Urinary bladder (tissue), 4 donors: ENCODE measurements around the gene KIDINS220. TPM values are rescaled to one million over a fixed set of nuclear protein-coding genes. Genes with fewer than 3 reads are reported as not detected.
A peak's percentile ranks its signal among the peaks of the same experiment; 100 is the strongest.

ENCODE experiments used
- DNase-seq: peaks from one replicate; pipeline ENCODE4 v3.0.0-alpha.2; 2015; ENCODE audit errors: extremely low spot score
- H3K27ac ChIP-seq: one replicate; pipeline ENCODE4 v1.5.1; 2013; ENCODE audit warnings: low read depth, mild to moderate bottlenecking, moderate library complexity
- H3K36me3 ChIP-seq: one replicate; pipeline ENCODE4 v1.6.1; 2013; ENCODE audit warnings: mild to moderate bottlenecking, moderate library complexity; ENCODE audit not compliant: insufficient read depth
- H3K4me1 ChIP-seq: one replicate; pipeline ENCODE4 v1.6.1; 2013; ENCODE audit warnings: mild to moderate bottlenecking, moderate library complexity; ENCODE audit not compliant: insufficient read depth
- H3K4me3 ChIP-seq: one replicate; pipeline ENCODE4 v1.5.1; 2013; ENCODE audit warnings: low read depth, low read length
- WGBS: extraction: QIAGEN DNeasy Blood & Tissue Kit; methylation state at CpG from one replicate; pipeline ENCODE4 v1.1.7; 2013; 5-methylcytosine and 5-hydroxymethylcytosine counted together
- polyA plus RNA-seq: library from polyadenylated mRNA; stranded (reverse); fragments of 200-250 nt; gene quantifications from one replicate; pipeline ENCODE4 v1.2.3, GENCODE V29; 2013
- total RNA-seq: library from RNA; depleted of rRNA; stranded (reverse); fragments of >200 nt; gene quantifications from one replicate; pipeline ENCODE4 v1.2.3, GENCODE V29; 2014
- donor health status: healthy with polysubstance abuse.
- donor health status: healthy.

The KIDINS220 gene
- total and polyA plus RNA-seq, 2 donors, result 34.5 to 157 TPM

GRCh38 chr2:8841932-8842331 lies 4.5 kb upstream of the KIDINS220 start:
- H3K4me1 ChIP-seq, result no peaks in the 10 kb centered on the region
- H3K27ac ChIP-seq, result no peak overlapping the region
- no peak for DNase-seq
- H3K4me3 ChIP-seq, result no peak overlapping the region
- 89% methylated on average over 4 of the region's 4 CpGs for WGBS
- H3K36me3 ChIP-seq, result no peaks in the 10 kb centered on the region

GRCh38 chr2:8840475-8841091 lies 3.2 kb upstream of the KIDINS220 start:
- Histone ChIP-seq H3K4me3 (no peak overlapping the region), H3K36me3 (no peaks in the 10 kb centered on the region), H3K4me1 (peaks cover 3% of the 10 kb centered on the region), H3K27ac (no peak overlapping the region)
- WGBS, result 77% methylated on average over 12 of the region's 12 CpGs
- DNase-seq, result no peak

- no peak overlapping the region for H3K27ac ChIP-seq
- peaks cover 7% of the 10 kb centered on the region for H3K4me1 ChIP-seq
- DNase-seq, result no peak
- no peak overlapping the region for H3K4me3 ChIP-seq
- H3K36me3 ChIP-seq, result no peaks in the 10 kb centered on the region
- 68% methylated on average over 5 of the region's 5 CpGs for WGBS
These were observed 2.0 kb upstream of the KIDINS220 start for GRCh38 chr2:8839189-8839965.

- 73% methylated on average over 11 of the region's 11 CpGs for WGBS
- Histone ChIP-seq H3K36me3 (no peaks in the 10 kb centered on the region), H3K4me1 (peaks cover 7% of the 10 kb centered on the region), H3K27ac (no peak overlapping the region), H3K4me3 (peak overlapping the region; percentile 100)
- DNase-seq, result no peak
These were observed 355 bp upstream of the KIDINS220 start for GRCh38 chr2:8837795-8838140.

- peaks cover 9% of the 10 kb centered on the region for H3K4me1 ChIP-seq
- no peak for DNase-seq
- no peak overlapping the region for H3K4me3 ChIP-seq
- no peaks in the 10 kb centered on the region for H3K36me3 ChIP-seq
- no peak overlapping the region for H3K27ac ChIP-seq
These were observed 2.1 kb downstream of the KIDINS220 start for GRCh38 chr2:8835279-8835678.

GRCh38 chr2:8833853-8834252 lies 3.6 kb downstream of the KIDINS220 start:
- Histone ChIP-seq H3K4me3 (no peak overlapping the region), H3K4me1 (peaks cover 9% of the 10 kb centered on the region), H3K36me3 (no peaks in the 10 kb centered on the region), H3K27ac (no peak overlapping the region)
- 92% methylated on average over 7 of the region's 7 CpGs for WGBS
- DNase-seq, result no peak

GRCh38 chr2:8831516-8831915 lies 5.9 kb downstream of the KIDINS220 start:
- no peak for DNase-seq
- Histone ChIP-seq H3K4me1 (peaks cover 9% of the 10 kb centered on the region), H3K4me3 (no peak overlapping the region), H3K27ac (no peak overlapping the region), H3K36me3 (no peaks in the 10 kb centered on the region)
- 87% methylated on average over 2 of the region's 2 CpGs for WGBS

- WGBS, result 88% methylated on average over 2 of the region's 2 CpGs
- Histone ChIP-seq H3K36me3 (peaks cover 3% of the 10 kb centered on the region), H3K4me1 (peaks cover 2% of the 10 kb centered on the region), H3K4me3 (no peak overlapping the region), H3K27ac (no peak overlapping the region)
- DNase-seq, result no peak
These were observed 9.7 kb downstream of the KIDINS220 start for GRCh38 chr2:8827729-8828128.

GRCh38 chr2:8822218-8822617 lies 15.2 kb downstream of the KIDINS220 start:
- no peak for DNase-seq
- Histone ChIP-seq H3K4me1 (no peaks in the 10 kb centered on the region), H3K27ac (no peak overlapping the region), H3K36me3 (peaks cover 3% of the 10 kb centered on the region), H3K4me3 (no peak overlapping the region)
- WGBS, result 76% methylated on average over 4 of the region's 4 CpGs

GRCh38 chr2:8821276-8822217 lies 15.9 kb downstream of the KIDINS220 start:
- H3K27ac ChIP-seq, result peak overlapping the region; percentile 53
- WGBS, result 39% methylated on average over 8 of the region's 8 CpGs
- no peak overlapping the region for H3K4me3 ChIP-seq
- peaks cover 3% of the 10 kb centered on the region for H3K36me3 ChIP-seq
- DNase-seq, result no peak
- H3K4me1 ChIP-seq, result no peaks in the 10 kb centered on the region

GRCh38 chr2:8819948-8820347 lies 17.5 kb downstream of the KIDINS220 start:
- 78% methylated on average over 8 of the region's 8 CpGs for WGBS
- H3K27ac ChIP-seq, result no peak overlapping the region

GRCh38 chr2:8819194-8819593 lies 18.2 kb downstream of the KIDINS220 start:
- WGBS, result 82% methylated on average over 5 of the region's 5 CpGs
- no peak for DNase-seq
- no peaks in the 10 kb centered on the region for H3K4me1 ChIP-seq
- H3K36me3 ChIP-seq, result no peaks in the 10 kb centered on the region
- no peak overlapping the region for H3K4me3 ChIP-seq
- no peak overlapping the region for H3K27ac ChIP-seq

More at GRCh38 chr2:8819948-8820347, 17.5 kb downstream of the KIDINS220 start:
- peaks cover 3% of the 10 kb centered on the region for H3K36me3 ChIP-seq
- no peak overlapping the region for H3K4me3 ChIP-seq
- DNase-seq, result no peak
- no peaks in the 10 kb centered on the region for H3K4me1 ChIP-seq

GRCh38 chr2:8817221-8817620 lies 20.2 kb downstream of the KIDINS220 start:
- Histone ChIP-seq H3K36me3 (no peaks in the 10 kb centered on the region), H3K27ac (no peak overlapping the region), H3K4me3 (no peak overlapping the region), H3K4me1 (no peaks in the 10 kb centered on the region)
- DNase-seq, result no peak
- 97% methylated on average over 1 of the region's 1 CpG for WGBS
